K562 (cell line): ENCODE data around the gene KASH5. TPM values are rescaled to one million over a fixed set of nuclear protein-coding genes. Genes with fewer than 3 reads are reported as not detected.

Experiments
- BCL6 ChIP-seq: fragments of 250-450 bp; sonication (Bioruptor Pico); IDR thresholded peaks from 2 replicates; pipeline ENCODE4 v1.4.0; 2020
- BRCA1 ChIP-seq, 2 experiments: fragments of 450-650 bp in 1 of 2; sonication (generic) in 1 of 2; formaldehyde crosslinking in 1 of 2; IDR thresholded peaks; 2 replicates each; pipeline versions ENCODE4 v1.5.0 to v1.6.1; 2017 to 2020; ENCODE audit warnings: mild to moderate bottlenecking in 1 of 2, missing genetic modification reagents in 1 of 2
- ELF1 ChIP-seq: fragments of 200-800 bp; sonication (Bioruptor generic); IDR thresholded peaks from 2 replicates; pipeline ENCODE4 v1.6.1; 2016; ENCODE audit warnings: missing genetic modification characterization, missing compliant biosample characterization
- GTF2A2 ChIP-seq: IDR thresholded peaks from 2 replicates; pipeline ENCODE4 v1.6.1; 2016; ENCODE audit warnings: mild to moderate bottlenecking, missing genetic modification characterization, missing compliant biosample characterization
- HMBOX1 ChIP-seq: sonication (generic); IDR thresholded peaks from 2 replicates; pipeline ENCODE4 v1.6.1; 2016
- NFE2 ChIP-seq: IDR thresholded peaks from 2 replicates; pipeline ENCODE4 v1.6.1; 2014; ENCODE audit warnings: antibody characterized with exemption, low read depth
- SMARCA5 ChIP-seq: fragments of 450-650 bp; IDR thresholded peaks from 2 replicates; pipeline ENCODE4 v1.6.1; 2016
- SUPT5H ChIP-seq: fragments of 450-650 bp; IDR thresholded peaks from 2 replicates; pipeline ENCODE4 v1.6.1; 2016
- TEAD1 ChIP-seq, 2 experiments: fragments of 450-650 bp in 1 of 2; sonication (generic) in 1 of 2; formaldehyde crosslinking; IDR thresholded peaks; 2 replicates each; pipeline versions ENCODE4 v1.4.0 to v1.8.0; 2020 to 2022; ENCODE audit warnings: mild to moderate bottlenecking in 2 of 2, missing genetic modification reagents in 1 of 2
- UBTF ChIP-seq, 2 experiments: IDR thresholded peaks; 2 replicates each; pipeline ENCODE4 v1.6.1; 2012; ENCODE audit warnings: improper control_type of control experiment in 2 of 2, low read depth in 2 of 2, low read length in 2 of 2, borderline replicate concordance in 1 of 2
- ZBTB7A ChIP-seq: IDR thresholded peaks from 2 replicates; pipeline ENCODE4 v1.6.1; 2011; ENCODE audit warnings: low read depth, mild to moderate bottlenecking, low read length, moderate library complexity, borderline replicate concordance; ENCODE audit not compliant: control insufficient read depth
- ZC3H11A ChIP-seq: IDR thresholded peaks from 2 replicates; pipeline ENCODE4 v1.6.1; 2012; ENCODE audit warnings: low read depth, low read length, improper control_type of control experiment
- ZFPM2 ChIP-seq: fragments of 250-450 bp; sonication (Bioruptor Pico); IDR thresholded peaks from 2 replicates; pipeline ENCODE4 v1.5.1; 2022; ENCODE audit warnings: mild to moderate bottlenecking
- polyA plus RNA-seq, 8 experiments: library from polyadenylated mRNA; depleted of rRNA in 4 of 8; stranded (reverse) in 5 of 8; unstranded in 3 of 8; fragments of >200 nt; fragmentation: Nextera tagmentation in 2 of 8; fragmentation: Illumina TruSeq in 1 of 8; extraction: Ambion mirVana in 2 of 8; extraction: Trizol in 1 of 8; gene quantifications; 2 replicates each; pipeline versions ENCODE4 v1.2.1 to v1.2.3, GENCODE V29; 2011 to 2014; ENCODE audit warnings: inconsistent platforms in 1 of 8, missing spikeins in 1 of 8
- total RNA-seq, 7 experiments: library from RNA; depleted of rRNA in 6 of 7; stranded (reverse); fragments of >200 nt in 6 of 7; fragmentation: Illumina TruSeq in 2 of 7; extraction: Trizol in 2 of 7; gene quantifications; 2 replicates each; pipeline versions ENCODE4 v1.2.1 to v1.2.3, GENCODE V29; 2011 to 2021; ENCODE audit warnings: low replicate concordance in 1 of 7
- TF ChIP-seq, protein P1 (sequence below): sonication (generic); formaldehyde crosslinking; IDR thresholded peaks from 2 replicates; pipeline ENCODE4 v1.8.0; 2023; ENCODE audit warnings: mild to moderate bottlenecking, missing genetic modification reagents
- TF ChIP-seq, protein P2 (sequence below): IDR thresholded peaks from 2 replicates; pipeline ENCODE4 v1.6.1; 2012; ENCODE audit warnings: low read depth, low read length, improper control_type of control experiment, borderline replicate concordance
- TF ChIP-seq, protein P3 (sequence below): fragments of 250-450 bp; sonication (Bioruptor Pico); IDR thresholded peaks from 2 replicates; pipeline ENCODE4 v1.4.0; 2020; ENCODE audit warnings: mild to moderate bottlenecking, moderate library complexity, borderline replicate concordance

Gene KASH5
- total and polyA plus RNA-seq, 9 of the 15 experiments (the other 6 are each of a cell fraction or from before 2014, with no cell fraction given) = 0.07 to 0.84 (median 0.34) TPM; not detected in 1

DNA sequence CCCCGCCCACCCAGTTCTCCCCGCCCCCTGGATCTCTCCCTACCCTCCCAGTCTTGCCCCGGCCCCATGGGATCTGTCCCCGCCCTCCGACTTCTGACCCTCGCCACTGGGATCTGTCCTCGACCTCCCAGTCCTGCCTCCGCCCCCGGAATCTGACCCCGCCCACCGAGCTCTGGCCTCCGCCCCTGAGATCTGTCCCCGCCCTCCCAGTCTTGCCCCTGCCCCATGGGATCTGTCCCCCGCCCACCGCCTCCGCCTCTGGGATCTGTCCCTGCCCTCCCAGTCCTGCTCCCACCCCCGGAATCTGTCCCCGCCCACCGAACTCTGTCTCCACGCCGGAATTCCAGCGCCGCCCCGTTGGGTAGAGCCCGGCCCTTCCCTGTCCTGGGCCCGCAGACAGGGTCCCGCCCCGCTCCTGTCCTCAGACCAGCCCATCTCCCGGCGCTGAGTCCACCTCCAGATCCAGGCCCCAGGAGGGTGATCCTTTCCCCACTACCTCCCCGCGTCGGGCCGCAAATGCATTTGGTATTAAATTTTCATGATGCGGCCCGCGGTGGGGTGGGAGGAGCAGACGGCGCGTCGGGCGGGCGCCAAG, 54.8 kb downstream of the KASH5 start (continued):
- TF ChIP-seq HMBOX1 (no peak), ELF1 (no peak), ZBTB7A (peak; percentile 20; the same call in 1 of the 2 replicates), BCL6 (CRISPR knock-in tag) (no peak), BRCA1 (IDR thresholded peaks at IDR 0.05) (no peak), BRCA1 (CRISPR knock-in tag; IDR thresholded peaks at IDR 0.05) (no peak), NFE2 (no peak), ZFPM2 (no peak), SUPT5H (0 out of 2 replicates have a peak, but pooled peaks have one; percentile 49), UBTF (IDR thresholded peaks at IDR 0.05; ENCODE audit: borderline replicate concordance in 1 of 2, low read depth in 2 of 2, low read length in 2 of 2) (0 out of 4 replicates have a peak, but pooled peaks of 1 of the 2 experiments have one; percentile 8), TEAD1 (CRISPR knock-in tag; IDR thresholded peaks at IDR 0.05) (peak in 1 of 2 experiments; percentile 10; a peak in 1 of 4 replicates), SMARCA5 (no peak), ZC3H11A (no peak), GTF2A2 (no peak)
- TF ChIP-seq, protein P1, sequence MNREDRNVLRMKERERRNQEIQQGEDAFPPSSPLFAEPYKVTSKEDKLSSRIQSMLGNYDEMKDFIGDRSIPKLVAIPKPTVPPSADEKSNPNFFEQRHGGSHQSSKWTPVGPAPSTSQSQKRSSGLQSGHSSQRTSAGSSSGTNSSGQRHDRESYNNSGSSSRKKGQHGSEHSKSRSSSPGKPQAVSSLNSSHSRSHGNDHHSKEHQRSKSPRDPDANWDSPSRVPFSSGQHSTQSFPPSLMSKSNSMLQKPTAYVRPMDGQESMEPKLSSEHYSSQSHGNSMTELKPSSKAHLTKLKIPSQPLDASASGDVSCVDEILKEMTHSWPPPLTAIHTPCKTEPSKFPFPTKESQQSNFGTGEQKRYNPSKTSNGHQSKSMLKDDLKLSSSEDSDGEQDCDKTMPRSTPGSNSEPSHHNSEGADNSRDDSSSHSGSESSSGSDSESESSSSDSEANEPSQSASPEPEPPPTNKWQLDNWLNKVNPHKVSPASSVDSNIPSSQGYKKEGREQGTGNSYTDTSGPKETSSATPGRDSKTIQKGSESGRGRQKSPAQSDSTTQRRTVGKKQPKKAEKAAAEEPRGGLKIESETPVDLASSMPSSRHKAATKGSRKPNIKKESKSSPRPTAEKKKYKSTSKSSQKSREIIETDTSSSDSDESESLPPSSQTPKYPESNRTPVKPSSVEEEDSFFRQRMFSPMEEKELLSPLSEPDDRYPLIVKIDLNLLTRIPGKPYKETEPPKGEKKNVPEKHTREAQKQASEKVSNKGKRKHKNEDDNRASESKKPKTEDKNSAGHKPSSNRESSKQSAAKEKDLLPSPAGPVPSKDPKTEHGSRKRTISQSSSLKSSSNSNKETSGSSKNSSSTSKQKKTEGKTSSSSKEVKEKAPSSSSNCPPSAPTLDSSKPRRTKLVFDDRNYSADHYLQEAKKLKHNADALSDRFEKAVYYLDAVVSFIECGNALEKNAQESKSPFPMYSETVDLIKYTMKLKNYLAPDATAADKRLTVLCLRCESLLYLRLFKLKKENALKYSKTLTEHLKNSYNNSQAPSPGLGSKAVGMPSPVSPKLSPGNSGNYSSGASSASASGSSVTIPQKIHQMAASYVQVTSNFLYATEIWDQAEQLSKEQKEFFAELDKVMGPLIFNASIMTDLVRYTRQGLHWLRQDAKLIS (CRISPR knock-in tag) = no peak
- TF ChIP-seq, protein P2, sequence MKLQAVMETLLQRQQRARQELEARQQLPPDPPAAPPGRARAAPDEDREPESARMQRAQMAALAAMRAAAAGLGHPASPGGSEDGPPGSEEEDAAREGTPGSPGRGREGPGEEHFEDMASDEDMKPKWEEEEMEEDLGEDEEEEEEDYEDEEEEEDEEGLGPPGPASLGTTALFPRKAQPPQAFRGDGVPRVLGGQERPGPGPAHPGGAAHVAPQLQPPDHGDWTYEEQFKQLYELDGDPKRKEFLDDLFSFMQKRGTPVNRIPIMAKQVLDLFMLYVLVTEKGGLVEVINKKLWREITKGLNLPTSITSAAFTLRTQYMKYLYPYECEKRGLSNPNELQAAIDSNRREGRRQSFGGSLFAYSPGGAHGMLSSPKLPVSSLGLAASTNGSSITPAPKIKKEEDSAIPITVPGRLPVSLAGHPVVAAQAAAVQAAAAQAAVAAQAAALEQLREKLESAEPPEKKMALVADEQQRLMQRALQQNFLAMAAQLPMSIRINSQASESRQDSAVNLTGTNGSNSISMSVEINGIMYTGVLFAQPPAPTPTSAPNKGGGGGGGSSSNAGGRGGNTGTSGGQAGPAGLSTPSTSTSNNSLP = 0 out of 2 replicates have a peak, but pooled peaks have one; percentile 8
- TF ChIP-seq, protein P3, sequence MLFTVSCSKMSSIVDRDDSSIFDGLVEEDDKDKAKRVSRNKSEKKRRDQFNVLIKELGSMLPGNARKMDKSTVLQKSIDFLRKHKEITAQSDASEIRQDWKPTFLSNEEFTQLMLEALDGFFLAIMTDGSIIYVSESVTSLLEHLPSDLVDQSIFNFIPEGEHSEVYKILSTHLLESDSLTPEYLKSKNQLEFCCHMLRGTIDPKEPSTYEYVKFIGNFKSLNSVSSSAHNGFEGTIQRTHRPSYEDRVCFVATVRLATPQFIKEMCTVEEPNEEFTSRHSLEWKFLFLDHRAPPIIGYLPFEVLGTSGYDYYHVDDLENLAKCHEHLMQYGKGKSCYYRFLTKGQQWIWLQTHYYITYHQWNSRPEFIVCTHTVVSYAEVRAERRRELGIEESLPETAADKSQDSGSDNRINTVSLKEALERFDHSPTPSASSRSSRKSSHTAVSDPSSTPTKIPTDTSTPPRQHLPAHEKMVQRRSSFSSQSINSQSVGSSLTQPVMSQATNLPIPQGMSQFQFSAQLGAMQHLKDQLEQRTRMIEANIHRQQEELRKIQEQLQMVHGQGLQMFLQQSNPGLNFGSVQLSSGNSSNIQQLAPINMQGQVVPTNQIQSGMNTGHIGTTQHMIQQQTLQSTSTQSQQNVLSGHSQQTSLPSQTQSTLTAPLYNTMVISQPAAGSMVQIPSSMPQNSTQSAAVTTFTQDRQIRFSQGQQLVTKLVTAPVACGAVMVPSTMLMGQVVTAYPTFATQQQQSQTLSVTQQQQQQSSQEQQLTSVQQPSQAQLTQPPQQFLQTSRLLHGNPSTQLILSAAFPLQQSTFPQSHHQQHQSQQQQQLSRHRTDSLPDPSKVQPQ (CRISPR knock-in tag) = no peak
